ENCODE measurements around the gene TMEM127. TPM values are rescaled to one million over a fixed set of nuclear protein-coding genes. Genes with fewer than 3 reads are reported as not detected.

Gene TMEM127
- total RNA-seq, 4 donors from 2014 or later: 27.1 to 38.8 (median 30.9) TPM

- TF ChIP-seq, protein P1, sequence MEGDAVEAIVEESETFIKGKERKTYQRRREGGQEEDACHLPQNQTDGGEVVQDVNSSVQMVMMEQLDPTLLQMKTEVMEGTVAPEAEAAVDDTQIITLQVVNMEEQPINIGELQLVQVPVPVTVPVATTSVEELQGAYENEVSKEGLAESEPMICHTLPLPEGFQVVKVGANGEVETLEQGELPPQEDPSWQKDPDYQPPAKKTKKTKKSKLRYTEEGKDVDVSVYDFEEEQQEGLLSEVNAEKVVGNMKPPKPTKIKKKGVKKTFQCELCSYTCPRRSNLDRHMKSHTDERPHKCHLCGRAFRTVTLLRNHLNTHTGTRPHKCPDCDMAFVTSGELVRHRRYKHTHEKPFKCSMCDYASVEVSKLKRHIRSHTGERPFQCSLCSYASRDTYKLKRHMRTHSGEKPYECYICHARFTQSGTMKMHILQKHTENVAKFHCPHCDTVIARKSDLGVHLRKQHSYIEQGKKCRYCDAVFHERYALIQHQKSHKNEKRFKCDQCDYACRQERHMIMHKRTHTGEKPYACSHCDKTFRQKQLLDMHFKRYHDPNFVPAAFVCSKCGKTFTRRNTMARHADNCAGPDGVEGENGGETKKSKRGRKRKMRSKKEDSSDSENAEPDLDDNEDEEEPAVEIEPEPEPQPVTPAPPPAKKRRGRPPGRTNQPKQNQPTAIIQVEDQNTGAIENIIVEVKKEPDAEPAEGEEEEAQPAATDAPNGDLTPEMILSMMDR (IDR thresholded peaks at IDR 0.05 in 4 of 5, conservative IDR thresholded peaks at IDR 0.05 in 1 of 5): no peak
- TF ChIP-seq POLR2A (IDR thresholded peaks at IDR 0.05): no peak
- intact Hi-C loops (cut with DNase I; ENCODE audit: low total_unique reads) (loop anchor here (10.0 kb wide), 2 partner anchors 69 to 241 kb away; partner anchors contain the start of gene NCAPH), in situ Hi-C loops (cut with MboI; ENCODE audit: low sequenced_read_pairs in 4 of 4) (loop anchor here in 1 of 4 donors (25.0 kb wide), 2 partner anchors 128 to 253 kb away; partner anchors contain the start of genes ASTL and DUSP2)
- Histone ChIP-seq H3K36me3 (peaks cover 0 to 36% of the 10 kb centered on the region in 2 donors), H3K9me3 (no peaks in the 10 kb centered on the region), H3K27me3 (no peaks in the 10 kb centered on the region), H3K27ac (peak overlapping the region; percentile 94 to 99 (median 96)), H3K4me3 (peak overlapping the region; percentile 84 to 97 (median 87)), H3K4me1 (peaks cover 55 to 57% of the 10 kb centered on the region in 2 donors)
- DNase-seq (peak; percentile 32 to 63), ATAC-seq (peak; percentile 26 to 33)
Measured at GRCh38 chr2:96265349-96265839, 403 bp downstream of the TMEM127 start.

DNA sequence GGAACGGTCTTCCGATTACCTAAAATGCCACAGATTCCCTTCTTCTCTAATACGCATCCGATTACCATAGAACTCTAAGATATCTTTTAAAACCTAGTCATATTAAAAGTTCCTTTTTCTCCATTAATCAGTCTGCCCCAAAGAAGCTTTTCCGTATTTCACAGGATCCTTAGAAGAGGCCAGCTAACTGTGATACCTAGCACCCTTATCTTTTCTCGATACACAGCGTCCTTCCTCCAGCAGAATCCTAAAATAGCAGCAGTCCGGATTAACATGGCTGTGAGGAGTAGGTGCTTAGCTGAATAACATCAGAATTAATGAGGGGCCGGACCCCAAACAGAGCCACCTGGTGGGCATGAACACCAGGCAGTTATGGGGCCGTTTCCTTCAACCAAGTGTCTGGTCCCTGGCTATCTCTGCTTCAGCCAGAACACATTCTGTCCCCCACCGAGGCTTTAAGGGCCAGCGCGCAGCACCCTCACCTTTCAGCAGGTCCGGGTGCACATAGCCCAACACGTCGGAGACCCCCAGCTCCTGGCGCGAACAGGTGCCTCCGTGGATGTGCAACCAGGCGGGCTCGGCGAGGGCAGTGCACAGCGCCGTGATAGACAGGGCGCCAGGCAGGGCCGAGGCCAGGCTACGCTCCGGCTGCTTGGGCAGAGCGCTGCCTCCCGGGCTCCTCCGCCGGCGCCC is 995 bp downstream of the TMEM127 start:
- H3K4me1 ChIP-seq: peaks cover 60 to 62% of the 10 kb centered on the region in 2 donors
- in situ Hi-C loops (cut with MboI; ENCODE audit: low sequenced_read_pairs in 4 of 4) (loop anchor here in 2 of 4 donors (5.0 to 25.0 kb wide), 3 partner anchors 63 to 253 kb away; partner anchors contain the start of genes ASTL (in 1 of the 2) and DUSP2 (in 1 of the 2)), intact Hi-C loops (cut with DNase I; ENCODE audit: low total_unique reads) (loop anchor here (10.0 kb wide), 2 partner anchors 70 to 240 kb away; partner anchors contain the start of gene NCAPH)
- H3K9me3 ChIP-seq: no peaks in the 10 kb centered on the region
- DNase-seq: no peak
- peaks cover 0 to 30% of the 10 kb centered on the region in 2 donors for H3K36me3 ChIP-seq
- TF ChIP-seq, protein P1 (IDR thresholded peaks at IDR 0.05 in 4 of 5, conservative IDR thresholded peaks at IDR 0.05 in 1 of 5): peak in 4 of 5 experiments; percentile 26 to 55 (median 32)
- no peak for TF ChIP-seq POLR2A (IDR thresholded peaks at IDR 0.05)
- peak in 1 of 2 donors; percentile 3 for ATAC-seq
- no peaks in the 10 kb centered on the region for H3K27me3 ChIP-seq
- H3K4me3 ChIP-seq: peak overlapping the region; percentile 84 to 97 (median 87)
- peak overlapping the region; percentile 94 to 99 (median 96) for H3K27ac ChIP-seq

- Histone ChIP-seq H3K27ac (peak overlapping the region; percentile 94 to 99 (median 96)), H3K4me3 (peak overlapping the region; percentile 84 to 97 (median 87)), H3K27me3 (no peaks in the 10 kb centered on the region), H3K36me3 (peaks cover 0 to 23% of the 10 kb centered on the region in 2 donors), H3K4me1 (peaks cover 67 to 69% of the 10 kb centered on the region in 2 donors), H3K9me3 (no peaks in the 10 kb centered on the region)
- in situ Hi-C loops (cut with MboI; ENCODE audit: low sequenced_read_pairs in 4 of 4): loop anchor here in 2 of 4 donors (5.0 to 25.0 kb wide), 3 partner anchors 62 to 252 kb away; partner anchors contain the start of genes ASTL (in 1 of the 2) and DUSP2 (in 1 of the 2)
- no peak for DNase-seq
- TF ChIP-seq, protein P1 (IDR thresholded peaks at IDR 0.05 in 4 of 5, conservative IDR thresholded peaks at IDR 0.05 in 1 of 5): no peak
- no peak for TF ChIP-seq POLR2A (IDR thresholded peaks at IDR 0.05)
- no peak for ATAC-seq
- intact Hi-C loops (cut with DNase I; ENCODE audit: low total_unique reads): loop anchor here (10.0 kb wide), 2 partner anchors 71 to 239 kb away; partner anchors contain the start of gene NCAPH
Measured at GRCh38 chr2:96264086-96264485, 1.7 kb downstream of the TMEM127 start.

GRCh38 chr2:96262306-96262705 is 3.5 kb downstream of the TMEM127 start:
- ATAC-seq (no peak), DNase-seq (no peak)
- Histone ChIP-seq H3K27ac (peak overlapping the region; percentile 94 to 99 (median 96)), H3K4me3 (no peak overlapping the region), H3K9me3 (no peaks in the 10 kb centered on the region), H3K27me3 (no peaks in the 10 kb centered on the region), H3K36me3 (peaks cover 0 to 5% of the 10 kb centered on the region in 2 donors), H3K4me1 (peaks cover 80 to 83% of the 10 kb centered on the region in 2 donors)
- TF ChIP-seq, protein P1 (IDR thresholded peaks at IDR 0.05 in 4 of 5, conservative IDR thresholded peaks at IDR 0.05 in 1 of 5): no peak
- no peak for TF ChIP-seq POLR2A (IDR thresholded peaks at IDR 0.05)
- intact Hi-C loops (cut with DNase I; ENCODE audit: low total_unique reads) (loop anchor here (10.0 kb wide), 2 partner anchors 72 to 238 kb away; partner anchors contain the start of gene NCAPH), in situ Hi-C loops (cut with MboI; ENCODE audit: low sequenced_read_pairs in 4 of 4) (loop anchor here in 2 of 4 donors (5.0 to 25.0 kb wide), 3 partner anchors 60 to 250 kb away; partner anchors contain the start of genes ASTL (in 1 of the 2) and DUSP2 (in 1 of the 2))

Measured in gastrocnemius medialis (tissue), 4 donors.